ENCODE measurements around the gene NACAD. TPM values are rescaled to one million over a fixed set of nuclear protein-coding genes. Genes with fewer than 3 reads are reported as not detected.

NACAD gene
- total RNA-seq, 2 donors from 2014 or later = 0.15 to 0.47 TPM

DNA sequence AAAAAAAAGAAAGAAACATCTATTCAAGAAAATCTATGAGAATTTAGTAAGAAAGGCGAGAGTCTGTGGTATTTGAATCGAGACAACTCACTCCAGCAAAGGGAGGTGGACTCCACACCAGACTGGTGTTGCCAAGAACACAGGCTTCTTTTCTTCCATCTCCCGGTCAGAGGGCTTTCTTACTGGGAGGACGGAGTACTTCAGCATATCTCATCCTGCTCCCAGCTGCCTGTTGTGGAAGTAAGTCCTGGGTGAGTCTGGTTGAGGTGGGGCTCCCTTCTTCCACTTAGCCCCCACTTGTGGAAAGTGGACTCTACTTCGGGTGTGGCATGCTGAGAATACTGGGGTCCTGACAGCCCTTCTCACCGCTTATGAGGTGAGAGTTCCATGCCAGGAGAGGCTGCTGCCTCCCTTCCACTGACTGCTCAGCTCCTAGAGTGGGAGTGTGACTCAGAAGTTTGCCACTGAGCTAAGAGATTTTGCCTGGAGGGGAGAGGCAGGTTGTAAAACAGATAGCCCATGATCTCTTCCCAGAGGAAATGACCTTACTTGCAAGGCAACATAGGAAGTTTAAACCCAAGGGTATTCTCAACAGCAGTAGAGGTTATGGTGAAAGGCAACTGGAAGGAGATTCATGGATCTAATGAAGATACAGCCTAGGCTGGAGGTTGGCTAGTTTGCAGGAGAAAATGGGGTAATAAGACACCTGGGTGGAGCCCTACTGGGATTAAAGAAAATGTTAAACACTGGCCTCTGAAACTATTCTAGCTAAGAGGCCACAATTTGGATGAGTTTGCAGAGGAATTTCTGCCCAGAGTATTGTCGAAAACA lies 3.5 kb upstream of the NACAD start:
- Mint-ChIP-seq H3K4me3 (no peak overlapping the region), H3K27me3 (peaks cover 9% of the 10 kb centered on the region), H3K36me3 (ENCODE audit: low read depth) (no peaks in the 10 kb centered on the region), H3K27ac (no peak overlapping the region), H3K4me1 (peaks cover 5% of the 10 kb centered on the region)
- no peaks in the 10 kb centered on the region for H3K9me3 ChIP-seq (ENCODE audit: control insufficient read depth, low read length, poor library complexity, severe bottlenecking)
- peak in 1 of 3 donors; percentile 1 for DNase-seq
- no peak for ATAC-seq

DNA sequence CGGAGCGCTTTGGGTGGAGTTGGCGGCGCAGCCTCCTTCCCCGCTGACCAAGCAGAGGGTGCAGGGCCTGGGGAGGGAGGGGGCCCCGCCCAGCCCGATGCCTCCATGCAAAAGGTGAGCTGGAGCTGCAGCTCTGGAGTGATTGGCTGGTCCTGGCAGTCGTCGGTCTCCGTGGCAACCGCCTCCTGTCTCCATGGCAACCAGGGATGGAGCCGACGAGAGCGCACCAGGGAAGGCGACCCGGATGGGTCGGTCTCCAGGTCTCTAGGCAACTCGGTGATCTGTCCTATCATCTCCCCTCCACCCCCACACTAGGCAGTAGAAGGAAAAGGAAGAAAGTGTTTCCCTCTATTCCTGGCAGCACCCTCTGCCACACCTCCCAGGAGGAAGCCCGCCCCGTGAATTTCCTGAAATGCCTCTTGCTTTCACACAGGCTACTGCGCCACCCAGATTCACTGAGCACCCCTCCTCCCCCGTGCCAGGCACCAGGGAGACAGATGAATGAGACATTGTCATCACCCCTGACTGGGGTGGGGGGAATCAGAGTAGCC lies 647 bp upstream of the NACAD start:
- peak overlapping the region; percentile 47 for H3K27ac Mint-ChIP-seq
- peaks cover 9% of the 10 kb centered on the region for H3K27me3 Mint-ChIP-seq
- H3K9me3 ChIP-seq (ENCODE audit: control insufficient read depth, low read length, poor library complexity, severe bottlenecking) = no peaks in the 10 kb centered on the region

DNA sequence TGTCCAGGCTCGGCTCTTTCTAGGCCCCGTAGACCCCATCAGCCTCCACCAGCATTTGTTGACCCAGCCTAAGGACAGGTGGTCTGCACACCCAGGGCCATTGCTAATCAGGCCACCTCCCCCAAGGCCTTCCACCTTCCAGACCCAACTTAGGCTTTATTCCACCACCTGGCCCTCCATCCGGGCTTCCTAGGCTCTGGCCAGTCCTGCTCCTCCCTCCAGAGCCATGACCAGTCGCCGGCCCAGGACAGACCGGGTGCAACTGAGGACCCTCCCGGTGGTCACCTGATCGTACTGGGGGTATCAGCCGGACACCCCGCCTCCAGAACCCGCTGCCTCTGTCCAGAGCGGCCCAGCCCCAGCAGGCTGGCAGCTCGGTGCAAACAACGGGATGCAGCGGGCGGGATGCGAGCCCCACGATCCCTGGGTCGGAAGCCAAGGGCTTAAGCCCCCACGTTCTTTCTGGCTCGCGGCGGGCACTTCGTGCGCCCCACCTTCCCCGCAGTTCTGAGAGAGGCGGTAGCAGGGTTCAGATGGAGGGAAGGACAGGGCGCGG lies 545 bp downstream of the NACAD start:
- ATAC-seq (no peak), DNase-seq (no peak)
- peaks cover 9% of the 10 kb centered on the region for H3K27me3 Mint-ChIP-seq
- H3K36me3 Mint-ChIP-seq (ENCODE audit: low read depth) = no peaks in the 10 kb centered on the region
- peak overlapping the region; percentile 41 for H3K4me3 Mint-ChIP-seq
- H3K27ac Mint-ChIP-seq = no peak overlapping the region
- H3K4me1 Mint-ChIP-seq = peaks cover 5% of the 10 kb centered on the region
- H3K9me3 ChIP-seq (ENCODE audit: control insufficient read depth, low read length, poor library complexity, severe bottlenecking) = no peaks in the 10 kb centered on the region

More for the DNA sequence above, 647 bp upstream of the NACAD start:
- peak overlapping the region; percentile 80 for H3K4me3 Mint-ChIP-seq
- peaks cover 5% of the 10 kb centered on the region for H3K4me1 Mint-ChIP-seq
- ATAC-seq (peak; percentile 66), DNase-seq (peak in 2 of 3 donors; percentile 35 to 47)
- H3K36me3 Mint-ChIP-seq (ENCODE audit: low read depth) = no peaks in the 10 kb centered on the region

DNA sequence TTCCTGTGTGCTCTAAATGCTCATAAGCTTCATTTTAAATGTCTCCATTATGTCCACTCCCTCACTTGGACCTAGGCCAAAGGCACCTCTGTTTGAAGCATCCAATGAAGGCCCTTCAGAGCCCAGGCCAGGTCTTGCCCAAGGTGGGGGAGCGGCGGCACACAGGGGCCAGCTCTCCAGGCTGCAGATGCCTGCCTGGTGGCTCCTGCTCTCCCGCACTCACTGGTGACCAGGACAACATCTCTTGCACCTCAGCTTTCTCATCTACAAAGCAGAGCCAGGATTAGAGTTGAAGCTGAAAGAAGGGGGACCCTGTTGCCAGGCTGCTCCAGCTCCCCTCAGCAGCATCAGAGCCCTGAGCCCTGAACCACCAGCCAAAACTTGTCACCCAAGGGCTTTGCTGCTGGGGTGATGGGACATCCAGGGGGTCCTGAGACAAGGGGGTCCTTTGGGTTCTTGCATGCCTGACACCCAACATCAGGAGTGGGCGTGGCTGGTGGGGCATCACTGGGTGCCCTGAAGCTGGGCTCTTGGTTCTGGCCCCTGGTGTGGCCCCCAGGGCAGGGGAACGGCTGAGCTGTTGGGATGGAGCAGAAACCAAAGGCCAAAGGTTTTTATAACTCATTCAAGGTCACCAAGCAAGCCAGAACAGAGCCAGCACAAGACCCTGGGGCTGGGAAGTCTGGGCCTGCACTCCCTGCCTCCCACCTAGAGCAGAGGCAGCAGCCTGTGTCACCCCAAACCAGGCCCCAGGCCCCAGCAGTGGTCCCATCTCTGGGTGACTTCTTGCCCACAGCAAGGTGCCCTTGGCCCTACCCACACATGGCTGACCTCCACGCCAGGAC lies 1.2 kb downstream of the NACAD start:
- peak overlapping the region; percentile 32 for H3K27ac Mint-ChIP-seq
- peaks cover 5% of the 10 kb centered on the region for H3K4me1 Mint-ChIP-seq
- no peaks in the 10 kb centered on the region for H3K36me3 Mint-ChIP-seq (ENCODE audit: low read depth)
- ATAC-seq (no peak), DNase-seq (no peak)
- H3K4me3 Mint-ChIP-seq = peak overlapping the region; percentile 45
- H3K27me3 Mint-ChIP-seq = peaks cover 9% of the 10 kb centered on the region
- no peaks in the 10 kb centered on the region for H3K9me3 ChIP-seq (ENCODE audit: control insufficient read depth, low read length, poor library complexity, severe bottlenecking)

- Mint-ChIP-seq H3K27me3 (peaks cover 9% of the 10 kb centered on the region), H3K4me3 (peak overlapping the region; percentile 45), H3K4me1 (peaks cover 5% of the 10 kb centered on the region), H3K36me3 (ENCODE audit: low read depth) (no peaks in the 10 kb centered on the region), H3K27ac (no peak overlapping the region)
- no peaks in the 10 kb centered on the region for H3K9me3 ChIP-seq (ENCODE audit: control insufficient read depth, low read length, poor library complexity, severe bottlenecking)
- ATAC-seq (no peak), DNase-seq (no peak)
Observed at GRCh38 chr7:45086331-45087065, 2.3 kb downstream of the NACAD start.

DNA sequence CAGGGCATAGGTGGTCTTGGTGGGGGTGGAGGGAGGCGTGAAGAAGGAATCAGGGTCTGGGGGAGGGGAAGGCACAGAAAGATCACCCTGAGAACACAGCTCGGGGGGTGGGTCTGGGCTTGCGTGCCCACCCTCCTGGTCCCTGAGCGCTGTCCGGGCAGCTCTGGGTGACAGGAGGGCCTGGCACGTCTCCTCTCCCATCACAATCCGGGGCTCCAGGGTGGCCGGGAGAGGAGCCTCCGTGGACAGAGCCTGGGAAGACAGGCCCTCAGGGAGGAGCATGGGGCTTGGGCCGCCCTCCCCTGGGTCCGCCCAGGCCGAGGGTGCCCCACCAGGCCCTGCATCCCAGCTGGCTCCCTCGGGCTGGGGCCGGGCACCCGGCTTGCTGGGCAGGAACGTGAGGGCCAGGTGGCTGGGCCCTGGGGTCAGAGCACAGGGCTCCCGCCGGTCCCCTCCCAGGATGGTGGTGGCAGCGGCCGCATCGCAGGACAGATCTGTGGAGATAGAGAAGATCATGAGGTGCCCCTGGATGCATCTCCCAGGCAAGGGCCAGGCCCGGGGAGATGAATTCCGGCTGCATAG lies 3.1 kb downstream of the NACAD start:
- DNase-seq = no peak
- no peak for ATAC-seq
- peaks cover 9% of the 10 kb centered on the region for H3K27me3 Mint-ChIP-seq
- H3K36me3 Mint-ChIP-seq (ENCODE audit: low read depth) = no peaks in the 10 kb centered on the region
- H3K27ac Mint-ChIP-seq = no peak overlapping the region
- peaks cover 6% of the 10 kb centered on the region for H3K4me1 Mint-ChIP-seq
- H3K4me3 Mint-ChIP-seq = no peak overlapping the region
- H3K9me3 ChIP-seq (ENCODE audit: control insufficient read depth, low read length, poor library complexity, severe bottlenecking) = no peaks in the 10 kb centered on the region

GRCh38 chr7:45084901-45085618 lies 3.7 kb downstream of the NACAD start:
- no peak overlapping the region for H3K4me3 Mint-ChIP-seq
- H3K9me3 ChIP-seq (ENCODE audit: control insufficient read depth, low read length, poor library complexity, severe bottlenecking) = no peaks in the 10 kb centered on the region
- H3K27me3 Mint-ChIP-seq = peaks cover 9% of the 10 kb centered on the region
- ATAC-seq (no peak), DNase-seq (no peak)
- no peak overlapping the region for H3K27ac Mint-ChIP-seq
- H3K4me1 Mint-ChIP-seq = peaks cover 10% of the 10 kb centered on the region
- H3K36me3 Mint-ChIP-seq (ENCODE audit: low read depth) = no peaks in the 10 kb centered on the region

- Mint-ChIP-seq H3K4me3 (no peak overlapping the region), H3K4me1 (peaks cover 12% of the 10 kb centered on the region), H3K27ac (no peak overlapping the region), H3K27me3 (peaks cover 3% of the 10 kb centered on the region), H3K36me3 (ENCODE audit: low read depth) (no peaks in the 10 kb centered on the region)
- H3K9me3 ChIP-seq (ENCODE audit: control insufficient read depth, low read length, poor library complexity, severe bottlenecking) = no peaks in the 10 kb centered on the region
- DNase-seq (no peak), ATAC-seq (no peak)
Observed at GRCh38 chr7:45084336-45084735, 4.4 kb downstream of the NACAD start.

DNA sequence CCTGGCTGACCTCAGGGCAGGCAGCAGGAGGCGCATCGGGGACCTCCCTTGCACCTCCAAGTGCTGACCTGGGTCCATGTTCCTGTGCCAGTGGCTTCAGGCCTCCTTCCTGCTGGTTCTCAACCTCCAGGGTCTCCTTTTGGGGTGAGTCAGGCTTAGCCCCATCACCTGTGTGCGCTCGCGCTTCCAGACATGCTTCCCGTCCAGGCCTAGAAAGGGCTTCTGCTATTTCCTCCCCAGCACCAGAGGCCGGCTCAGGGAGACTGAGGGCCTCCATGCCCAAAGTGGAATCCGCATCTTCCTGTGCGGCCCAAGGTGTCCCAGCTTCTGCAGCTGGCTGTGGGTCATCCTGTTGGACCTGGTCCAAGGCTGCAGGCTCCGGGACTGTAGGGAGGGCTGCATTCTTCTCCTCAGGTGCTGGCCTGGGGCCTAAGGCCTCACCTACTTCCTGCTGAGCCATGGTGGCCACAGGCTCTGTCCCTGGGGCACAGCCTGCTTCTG lies 5.9 kb downstream of the NACAD start:
- Mint-ChIP-seq H3K4me1 (peaks cover 17% of the 10 kb centered on the region), H3K27ac (no peak overlapping the region), H3K27me3 (no peaks in the 10 kb centered on the region), H3K4me3 (no peak overlapping the region), H3K36me3 (ENCODE audit: low read depth) (no peaks in the 10 kb centered on the region)
- no peaks in the 10 kb centered on the region for H3K9me3 ChIP-seq (ENCODE audit: control insufficient read depth, low read length, poor library complexity, severe bottlenecking)
- DNase-seq (peak in 1 of 3 donors; percentile 4), ATAC-seq (no peak)

DNA sequence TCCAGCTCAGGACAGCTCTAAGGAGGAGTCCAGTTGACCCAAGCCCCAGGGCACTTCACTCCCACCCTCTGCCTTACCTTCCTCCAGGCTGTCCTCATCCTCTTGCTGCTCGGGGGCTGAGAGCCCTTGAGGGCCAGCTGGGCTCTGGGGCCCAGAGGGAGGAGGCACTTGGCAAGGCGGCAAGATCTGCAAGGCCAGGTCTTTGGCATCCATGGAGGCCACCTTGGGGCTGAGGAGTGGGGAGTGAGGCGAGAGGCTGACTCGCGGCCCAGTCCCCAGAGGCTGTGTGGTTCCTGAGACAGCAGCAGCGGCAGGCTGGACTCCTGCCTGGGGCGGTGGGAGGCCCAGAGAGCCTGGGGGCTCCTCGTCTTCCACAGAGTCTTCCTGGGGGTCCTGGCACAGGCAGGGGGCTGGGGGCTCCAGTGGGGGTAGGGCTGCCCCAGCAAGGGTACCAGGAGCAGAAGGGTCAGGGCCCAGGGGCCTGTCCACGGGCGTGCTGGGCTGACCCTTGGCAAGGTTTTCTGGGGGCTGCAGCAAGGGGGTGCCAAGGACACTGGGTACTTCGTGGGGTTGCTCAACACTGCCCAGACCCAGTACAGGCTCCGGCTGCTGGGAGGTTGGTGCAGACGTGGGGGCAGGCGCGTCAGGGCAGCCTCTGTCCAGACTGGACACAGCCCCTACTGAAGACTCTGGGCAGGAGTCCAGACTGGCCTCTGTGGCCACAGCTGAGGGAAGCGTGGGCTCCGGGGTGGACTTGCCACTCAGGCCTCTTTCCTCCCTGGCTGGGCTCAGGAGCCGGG lies 6.5 kb downstream of the NACAD start:
- ATAC-seq (no peak), DNase-seq (no peak)
- Mint-ChIP-seq H3K27ac (no peak overlapping the region), H3K36me3 (ENCODE audit: low read depth) (no peaks in the 10 kb centered on the region), H3K4me3 (no peak overlapping the region), H3K4me1 (peaks cover 18% of the 10 kb centered on the region), H3K27me3 (no peaks in the 10 kb centered on the region)
- H3K9me3 ChIP-seq (ENCODE audit: control insufficient read depth, low read length, poor library complexity, severe bottlenecking) = no peaks in the 10 kb centered on the region

DNA sequence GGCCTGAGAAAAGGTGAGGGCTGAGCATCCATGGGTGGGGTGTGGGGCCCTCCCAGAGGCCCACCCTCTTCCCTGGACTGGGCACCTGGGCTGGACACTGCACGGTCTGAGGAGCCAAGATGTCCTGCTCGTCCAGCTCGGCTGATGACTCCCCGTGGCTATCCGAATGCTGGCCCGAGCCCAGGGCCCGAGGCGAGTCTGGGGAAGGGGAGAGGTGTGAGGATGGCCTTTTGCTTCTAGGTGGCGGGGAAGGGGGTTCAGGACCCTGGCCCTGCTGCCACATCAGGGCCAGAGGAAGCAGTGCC lies 7.1 kb downstream of the NACAD start:
- Mint-ChIP-seq H3K4me1 (peaks cover 18% of the 10 kb centered on the region), H3K4me3 (no peak overlapping the region)
- ATAC-seq = no peak

More for the DNA sequence above, 7.1 kb downstream of the NACAD start:
- no peaks in the 10 kb centered on the region for H3K9me3 ChIP-seq (ENCODE audit: control insufficient read depth, low read length, poor library complexity, severe bottlenecking)
- no peaks in the 10 kb centered on the region for H3K27me3 Mint-ChIP-seq
- no peaks in the 10 kb centered on the region for H3K36me3 Mint-ChIP-seq (ENCODE audit: low read depth)
- DNase-seq = no peak
- no peak overlapping the region for H3K27ac Mint-ChIP-seq

Data from T-helper 17 cell (primary cell).